Measurements from ENCODE around the gene CSPG4. TPM values are rescaled to one million over a fixed set of nuclear protein-coding genes. Genes with fewer than 3 reads are reported as not detected.
"Not testable (repeated sequence)": the region's sequence is repeated elsewhere in the genome, so short reads cannot be mapped to it uniquely, and the experiment has no call there.

CSPG4 gene
- total RNA-seq, 1 experiment from 2014 or later = 2.0 TPM

GRCh38 chr15:75738014-75738646 is 25.5 kb upstream of the CSPG4 start:
- H3K56ac ChIP-seq (ENCODE audit: insufficient read length, low read depth, low read length) = no peak overlapping the region
- peaks cover 13 to 19% of the 10 kb centered on the region in 2 experiments for H3K9me3 Mint-ChIP-seq
- peaks cover 21 to 25% of the 10 kb centered on the region in 2 experiments for H3K4me1 Mint-ChIP-seq
- H2BK120ac ChIP-seq (ENCODE audit: low read depth, low read length, poor library complexity, severe bottlenecking) = no peak overlapping the region
- peak overlapping the region; percentile 51 for H3K9ac ChIP-seq (ENCODE audit: extremely low read depth, insufficient read length, low read length)
- H3K4me1 ChIP-seq (ENCODE audit: insufficient read depth, low read length) = no peaks in the 10 kb centered on the region; the same call in 1 of the 2 replicates
- no peak overlapping the region for H3K18ac ChIP-seq (ENCODE audit: insufficient read length, low read depth, low read length)
- no peak overlapping the region for H4K8ac ChIP-seq (replicated peaks; ENCODE audit: insufficient read length, low read depth, low read length)
- no peak overlapping the region for H3K23ac ChIP-seq (ENCODE audit: insufficient read length, low read depth, low read length)
- H2BK12ac ChIP-seq (ENCODE audit: insufficient read length, low read depth, low read length) = no peak overlapping the region
- H3K9me3 ChIP-seq (ENCODE audit: control insufficient read depth, low read depth, low read length) = no peaks in the 10 kb centered on the region
- no peaks in the 10 kb centered on the region for H3K79me2 ChIP-seq (ENCODE audit: insufficient read depth, low read length)
- peaks cover 8% of the 10 kb centered on the region; the same call in 1 of the 2 replicates for H3K27me3 ChIP-seq (ENCODE audit: insufficient read depth, low read length)
- no peak overlapping the region for H3T11ph ChIP-seq (ENCODE audit: low read length)
- H3K79me1 ChIP-seq (ENCODE audit: insufficient read depth, low read depth, low read length, poor library complexity, severe bottlenecking) = no peaks in the 10 kb centered on the region
- H3K4me2 ChIP-seq (ENCODE audit: insufficient read depth, insufficient read length, low read length) = peak overlapping the region; percentile 76
- H3K14ac ChIP-seq (ENCODE audit: insufficient read depth, low read length) = no peak overlapping the region
- no peak for TF ChIP-seq CTCF (conservative IDR thresholded peaks at IDR 0.05)
- H4K91ac ChIP-seq (ENCODE audit: insufficient read length, low read depth, low read length) = no peak overlapping the region
- H2BK15ac ChIP-seq (ENCODE audit: low read depth, low read length) = no peak overlapping the region
- no CpG with 5 or more reads among the region's 47 CpGs for WGBS (ENCODE audit: extremely low coverage, insufficient read length, low lambda C conversion rate)
- no peak overlapping the region for H4K5ac ChIP-seq (ENCODE audit: insufficient read length, low read depth, low read length)
- H2AK5ac ChIP-seq (ENCODE audit: insufficient read length, low read length) = no peak overlapping the region
- peaks cover 13% of the 10 kb centered on the region for H3K23me2 ChIP-seq (ENCODE audit: insufficient read length, low read depth, low read length, poor library complexity, severe bottlenecking)
- no peak overlapping the region; a peak in 2 of 7 replicates for H3K27ac Mint-ChIP-seq
- H3K4me3 Mint-ChIP-seq = peak overlapping the region; percentile 80 to 93
- H3K27ac ChIP-seq (ENCODE audit: insufficient read length, low read depth, low read length) = no peak overlapping the region
- peaks cover 35% of the 10 kb centered on the region for H3K27me3 Mint-ChIP-seq (ENCODE audit: low read depth)
- H3K4ac ChIP-seq (ENCODE audit: low read depth, low read length) = no peak overlapping the region
- H2AFZ ChIP-seq (ENCODE audit: low read length) = no peak overlapping the region
- no peaks in the 10 kb centered on the region for H4K20me1 ChIP-seq (ENCODE audit: control insufficient read depth, insufficient read depth, insufficient read length)
- H2BK5ac ChIP-seq (ENCODE audit: insufficient read length, low read length) = no peak overlapping the region
- H2BK20ac ChIP-seq (ENCODE audit: low read depth, low read length, poor library complexity, severe bottlenecking) = no peak overlapping the region
- peaks cover 0 to 11% (median 6%) of the 10 kb centered on the region in 3 experiments; a peak in 5 of 7 replicates for H3K36me3 Mint-ChIP-seq (ENCODE audit: insufficient read depth in 1 of 3, low read depth in 3 of 3)
- DNase-seq = no peak

GRCh38 chr15:75737116-75738013 is 24.7 kb upstream of the CSPG4 start:
- not testable (repeated sequence) for H3K56ac ChIP-seq (ENCODE audit: insufficient read length, low read depth, low read length); H3K79me1 ChIP-seq (ENCODE audit: insufficient read depth, low read depth, low read length, poor library complexity, severe bottlenecking); H3K27ac ChIP-seq (ENCODE audit: insufficient read length, low read depth, low read length); H3K14ac ChIP-seq (ENCODE audit: insufficient read depth, low read length); H2AFZ ChIP-seq (ENCODE audit: low read length); H3K36me3 Mint-ChIP-seq (ENCODE audit: insufficient read depth in 1 of 3, low read depth in 3 of 3); H2BK5ac ChIP-seq (ENCODE audit: insufficient read length, low read length); H2BK12ac ChIP-seq (ENCODE audit: insufficient read length, low read depth, low read length); H4K5ac ChIP-seq (ENCODE audit: insufficient read length, low read depth, low read length); H3K4ac ChIP-seq (ENCODE audit: low read depth, low read length); H3K79me2 ChIP-seq (ENCODE audit: insufficient read depth, low read length); H3T11ph ChIP-seq (ENCODE audit: low read length); DNase-seq; H3K9ac ChIP-seq (ENCODE audit: extremely low read depth, insufficient read length, low read length); H3K23ac ChIP-seq (ENCODE audit: insufficient read length, low read depth, low read length); H4K20me1 ChIP-seq (ENCODE audit: control insufficient read depth, insufficient read depth, insufficient read length); H4K8ac ChIP-seq (replicated peaks; ENCODE audit: insufficient read length, low read depth, low read length); H3K4me1 ChIP-seq (ENCODE audit: insufficient read depth, low read length); H4K91ac ChIP-seq (ENCODE audit: insufficient read length, low read depth, low read length); H2BK120ac ChIP-seq (ENCODE audit: low read depth, low read length, poor library complexity, severe bottlenecking); H2BK15ac ChIP-seq (ENCODE audit: low read depth, low read length); H2AK5ac ChIP-seq (ENCODE audit: insufficient read length, low read length); H3K27me3 ChIP-seq (ENCODE audit: insufficient read depth, low read length); H2BK20ac ChIP-seq (ENCODE audit: low read depth, low read length, poor library complexity, severe bottlenecking); H3K18ac ChIP-seq (ENCODE audit: insufficient read length, low read depth, low read length); H3K9me3 ChIP-seq (ENCODE audit: control insufficient read depth, low read depth, low read length); H3K27ac Mint-ChIP-seq
- Mint-ChIP-seq H3K4me3 (peak overlapping the region; percentile 80 to 93), H3K4me1 (peaks cover 25 to 29% of the 10 kb centered on the region in 2 experiments), H3K27me3 (ENCODE audit: low read depth) (peaks cover 33% of the 10 kb centered on the region), H3K9me3 (peaks cover 10 to 11% of the 10 kb centered on the region in 2 experiments)
- H3K4me2 ChIP-seq (ENCODE audit: insufficient read depth, insufficient read length, low read length) = peak overlapping the region; percentile 76
- H3K23me2 ChIP-seq (ENCODE audit: insufficient read length, low read depth, low read length, poor library complexity, severe bottlenecking) = peaks cover 13% of the 10 kb centered on the region
- whole genome bisulfite sequencing (ENCODE audit: extremely low coverage, insufficient read length, low lambda C conversion rate) = no CpG with 5 or more reads among the region's 14 CpGs

Data from H9 (cell line).